Measurements from ENCODE around the gene DIP2A. TPM values are rescaled to one million over a fixed set of nuclear protein-coding genes. Genes with fewer than 3 reads are reported as not detected.

Gene DIP2A
- total and polyA plus RNA-seq, 2 of the 13 experiments (the other 11 are each of a cell fraction or from before 2014, with no cell fraction given): 18.5 to 37.6 TPM

GRCh38 chr21:46458315-46459023 lies at the start of gene DIP2A (continued):
- no peak for TF ChIP-seq THYN1 (CRISPR knock-in tag; IDR thresholded peaks at IDR 0.05; ENCODE audit: borderline replicate concordance, low read depth)
- no peak for TF ChIP-seq AKAP8 (CRISPR knock-in tag; IDR thresholded peaks at IDR 0.05)
- peak; percentile 98 for TF ChIP-seq RFXANK (CRISPR knock-in tag; IDR thresholded peaks at IDR 0.05)
- 0 out of 2 replicates have a peak, but pooled peaks have one; percentile 18 for TF ChIP-seq TMF1 (CRISPR knock-in tag; IDR thresholded peaks at IDR 0.05; ENCODE audit: low read depth)
- no peak for TF ChIP-seq RAD51 (IDR thresholded peaks at IDR 0.05; ENCODE audit: borderline replicate concordance)
- TF ChIP-seq MNT (IDR thresholded peaks at IDR 0.05): peak; percentile 32; the same call in 1 of the 2 replicates
- TF ChIP-seq SRY (CRISPR knock-in tag; IDR thresholded peaks at IDR 0.05): peak; percentile 72; the same call in 1 of the 2 replicates
- TF ChIP-seq TCF7L2 (IDR thresholded peaks at IDR 0.05; ENCODE audit: low read depth, low read length): no peak
- TF ChIP-seq ZNF530 (CRISPR knock-in tag; IDR thresholded peaks at IDR 0.05; ENCODE audit: low read depth): no peak
- TF ChIP-seq PAF1 (CRISPR knock-in tag; IDR thresholded peaks at IDR 0.05): no peak
- TF ChIP-seq ZNF674 (CRISPR knock-in tag; IDR thresholded peaks at IDR 0.05; ENCODE audit: low read depth): peak; percentile 38; the same call in 1 of the 2 replicates
- peak; percentile 60; the same call in 1 of the 2 replicates for TF ChIP-seq POGK (CRISPR knock-in tag; conservative IDR thresholded peaks at IDR 0.05)
- TF ChIP-seq HNRNPLL (IDR thresholded peaks at IDR 0.05; ENCODE audit: low read depth, low read length, poor library complexity, severe bottlenecking): peak; percentile 81
- TF ChIP-seq ZBTB20 (CRISPR knock-in tag; IDR thresholded peaks at IDR 0.05; ENCODE audit: borderline replicate concordance, low read depth): no peak
- peak; percentile 29; the same call in 1 of the 2 replicates for TF ChIP-seq RAD21 (CRISPR knock-in tag; IDR thresholded peaks at IDR 0.05)
- peak; percentile 39; the same call in 1 of the 2 replicates for TF ChIP-seq ZNF556 (CRISPR knock-in tag; IDR thresholded peaks at IDR 0.05; ENCODE audit: borderline replicate concordance)
- TF ChIP-seq ZNF343 (CRISPR knock-in tag; IDR thresholded peaks at IDR 0.05): peak; percentile 64; the same call in 1 of the 2 replicates
- TF ChIP-seq ARID2 (CRISPR knock-in tag; IDR thresholded peaks at IDR 0.05; ENCODE audit: borderline replicate concordance): no peak
- TF ChIP-seq BRF2 (CRISPR knock-in tag; IDR thresholded peaks at IDR 0.05): peak; percentile 33; the same call in 1 of the 2 replicates
- peak; percentile 57; the same call in 1 of the 2 replicates for TF ChIP-seq ZNF431 (CRISPR knock-in tag; IDR thresholded peaks at IDR 0.05; ENCODE audit: borderline replicate concordance, low read depth)
- TF ChIP-seq DMAP1 (CRISPR knock-in tag; IDR thresholded peaks at IDR 0.05): peak; percentile 87
- no peak for TF ChIP-seq SP1 (IDR thresholded peaks at IDR 0.05)
- TF ChIP-seq SP1 (CRISPR knock-in tag; IDR thresholded peaks at IDR 0.05): peak; percentile 90
- TF ChIP-seq CSRNP1 (CRISPR knock-in tag; IDR thresholded peaks at IDR 0.05): peak; percentile 18
- TF ChIP-seq HNF4A (CRISPR knock-in tag; IDR thresholded peaks at IDR 0.05): no peak
- TF ChIP-seq PHF5A (CRISPR knock-in tag; IDR thresholded peaks at IDR 0.05; ENCODE audit: low read depth, unreplicated experiment): peak; percentile 27

Measured in HepG2 (cell line).